ENCODE results near the gene MRPS18B. TPM values are rescaled to one million over a fixed set of nuclear protein-coding genes. Genes with fewer than 3 reads are reported as not detected.

MRPS18B gene
- total and polyA plus RNA-seq, 2 of the 13 experiments (the other 11 are each of a cell fraction or from before 2014, with no cell fraction given): 125 to 131 TPM

DNA sequence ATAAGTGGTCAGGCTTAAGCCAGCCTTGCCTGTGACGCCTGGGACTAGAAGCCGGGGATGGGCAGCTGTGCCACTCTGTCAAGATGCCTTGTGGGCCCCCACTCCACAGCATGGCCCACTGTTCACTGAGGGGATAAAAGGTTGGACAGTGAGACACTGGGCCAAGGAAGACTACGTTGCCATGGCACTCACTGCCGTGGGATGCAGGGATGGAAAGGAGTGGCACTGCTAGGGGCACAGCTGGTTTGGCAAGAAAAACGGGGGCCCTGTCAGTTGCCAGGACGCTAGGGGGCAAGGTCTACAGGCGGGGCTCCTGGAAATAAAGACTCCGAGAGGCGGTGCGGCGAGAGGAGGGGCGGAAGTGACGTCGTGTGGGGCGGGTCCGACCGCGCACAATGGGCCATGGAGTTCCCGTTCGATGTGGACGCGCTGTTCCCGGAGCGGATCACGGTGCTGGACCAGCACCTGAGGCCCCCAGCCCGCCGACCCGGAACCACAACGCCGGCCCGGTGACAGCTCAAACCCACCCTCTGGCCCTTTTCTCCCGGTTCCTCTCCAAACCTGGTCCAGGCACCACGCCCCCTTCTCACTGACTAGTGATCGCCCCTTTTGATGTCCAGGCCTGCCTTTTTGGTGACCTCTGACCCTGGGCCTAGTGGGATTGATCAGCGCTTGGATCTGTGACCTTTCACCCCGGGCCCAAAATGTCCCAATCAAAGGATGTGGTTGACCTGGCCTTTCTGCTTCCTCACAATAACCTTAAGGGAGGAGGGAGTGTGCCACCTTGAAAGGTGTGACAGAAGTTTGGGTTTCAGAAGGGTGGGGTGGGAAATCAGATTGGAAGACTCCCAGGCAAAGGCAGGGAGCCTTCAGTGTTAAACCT, 9.1 kb downstream of the MRPS18B start, which contains the start of gene ATAT1 (continued):
- TF ChIP-seq, protein P1, sequence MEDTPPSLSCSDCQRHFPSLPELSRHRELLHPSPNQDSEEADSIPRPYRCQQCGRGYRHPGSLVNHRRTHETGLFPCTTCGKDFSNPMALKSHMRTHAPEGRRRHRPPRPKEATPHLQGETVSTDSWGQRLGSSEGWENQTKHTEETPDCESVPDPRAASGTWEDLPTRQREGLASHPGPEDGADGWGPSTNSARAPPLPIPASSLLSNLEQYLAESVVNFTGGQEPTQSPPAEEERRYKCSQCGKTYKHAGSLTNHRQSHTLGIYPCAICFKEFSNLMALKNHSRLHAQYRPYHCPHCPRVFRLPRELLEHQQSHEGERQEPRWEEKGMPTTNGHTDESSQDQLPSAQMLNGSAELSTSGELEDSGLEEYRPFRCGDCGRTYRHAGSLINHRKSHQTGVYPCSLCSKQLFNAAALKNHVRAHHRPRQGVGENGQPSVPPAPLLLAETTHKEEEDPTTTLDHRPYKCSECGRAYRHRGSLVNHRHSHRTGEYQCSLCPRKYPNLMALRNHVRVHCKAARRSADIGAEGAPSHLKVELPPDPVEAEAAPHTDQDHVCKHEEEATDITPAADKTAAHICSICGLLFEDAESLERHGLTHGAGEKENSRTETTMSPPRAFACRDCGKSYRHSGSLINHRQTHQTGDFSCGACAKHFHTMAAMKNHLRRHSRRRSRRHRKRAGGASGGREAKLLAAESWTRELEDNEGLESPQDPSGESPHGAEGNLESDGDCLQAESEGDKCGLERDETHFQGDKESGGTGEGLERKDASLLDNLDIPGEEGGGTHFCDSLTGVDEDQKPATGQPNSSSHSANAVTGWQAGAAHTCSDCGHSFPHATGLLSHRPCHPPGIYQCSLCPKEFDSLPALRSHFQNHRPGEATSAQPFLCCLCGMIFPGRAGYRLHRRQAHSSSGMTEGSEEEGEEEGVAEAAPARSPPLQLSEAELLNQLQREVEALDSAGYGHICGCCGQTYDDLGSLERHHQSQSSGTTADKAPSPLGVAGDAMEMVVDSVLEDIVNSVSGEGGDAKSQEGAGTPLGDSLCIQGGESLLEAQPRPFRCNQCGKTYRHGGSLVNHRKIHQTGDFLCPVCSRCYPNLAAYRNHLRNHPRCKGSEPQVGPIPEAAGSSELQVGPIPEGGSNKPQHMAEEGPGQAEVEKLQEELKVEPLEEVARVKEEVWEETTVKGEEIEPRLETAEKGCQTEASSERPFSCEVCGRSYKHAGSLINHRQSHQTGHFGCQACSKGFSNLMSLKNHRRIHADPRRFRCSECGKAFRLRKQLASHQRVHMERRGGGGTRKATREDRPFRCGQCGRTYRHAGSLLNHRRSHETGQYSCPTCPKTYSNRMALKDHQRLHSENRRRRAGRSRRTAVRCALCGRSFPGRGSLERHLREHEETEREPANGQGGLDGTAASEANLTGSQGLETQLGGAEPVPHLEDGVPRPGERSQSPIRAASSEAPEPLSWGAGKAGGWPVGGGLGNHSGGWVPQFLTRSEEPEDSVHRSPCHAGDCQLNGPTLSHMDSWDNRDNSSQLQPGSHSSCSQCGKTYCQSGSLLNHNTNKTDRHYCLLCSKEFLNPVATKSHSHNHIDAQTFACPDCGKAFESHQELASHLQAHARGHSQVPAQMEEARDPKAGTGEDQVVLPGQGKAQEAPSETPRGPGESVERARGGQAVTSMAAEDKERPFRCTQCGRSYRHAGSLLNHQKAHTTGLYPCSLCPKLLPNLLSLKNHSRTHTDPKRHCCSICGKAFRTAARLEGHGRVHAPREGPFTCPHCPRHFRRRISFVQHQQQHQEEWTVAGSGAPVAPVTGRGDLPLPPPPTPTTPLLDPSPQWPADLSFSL (CRISPR knock-in tag; IDR thresholded peaks at IDR 0.05): no peak
- peak; percentile 92 for TF ChIP-seq TBX2 (CRISPR knock-in tag; IDR thresholded peaks at IDR 0.05; ENCODE audit: borderline replicate concordance)
- TF ChIP-seq SOX13 (IDR thresholded peaks at IDR 0.05): peak; percentile 62
- TF ChIP-seq SOX13 (CRISPR knock-in tag; conservative IDR thresholded peaks at IDR 0.05 in 1 of 2, IDR thresholded peaks at IDR 0.05 in 1 of 2): peak in 1 of 2 experiments; percentile 71; a peak in 2 of 4 replicates
- no peak for TF ChIP-seq ARNT (IDR thresholded peaks at IDR 0.05)
- no peak for TF ChIP-seq ZBTB21 (CRISPR knock-in tag; IDR thresholded peaks at IDR 0.05)
- 0 out of 2 replicates have a peak, but pooled peaks have one; percentile 69 for TF ChIP-seq ZBTB20 (CRISPR knock-in tag; IDR thresholded peaks at IDR 0.05; ENCODE audit: borderline replicate concordance, low read depth)
- TF ChIP-seq, protein P2, sequence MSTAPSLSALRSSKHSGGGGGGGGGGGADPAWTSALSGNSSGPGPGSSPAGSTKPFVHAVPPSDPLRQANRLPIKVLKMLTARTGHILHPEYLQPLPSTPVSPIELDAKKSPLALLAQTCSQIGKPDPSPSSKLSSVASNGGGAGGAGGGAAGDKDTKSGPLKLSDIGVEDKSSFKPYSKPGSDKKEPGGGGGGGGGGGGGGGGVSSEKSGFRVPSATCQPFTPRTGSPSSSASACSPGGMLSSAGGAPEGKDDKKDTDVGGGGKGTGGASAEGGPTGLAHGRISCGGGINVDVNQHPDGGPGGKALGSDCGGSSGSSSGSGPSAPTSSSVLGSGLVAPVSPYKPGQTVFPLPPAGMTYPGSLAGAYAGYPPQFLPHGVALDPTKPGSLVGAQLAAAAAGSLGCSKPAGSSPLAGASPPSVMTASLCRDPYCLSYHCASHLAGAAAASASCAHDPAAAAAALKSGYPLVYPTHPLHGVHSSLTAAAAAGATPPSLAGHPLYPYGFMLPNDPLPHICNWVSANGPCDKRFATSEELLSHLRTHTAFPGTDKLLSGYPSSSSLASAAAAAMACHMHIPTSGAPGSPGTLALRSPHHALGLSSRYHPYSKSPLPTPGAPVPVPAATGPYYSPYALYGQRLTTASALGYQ (CRISPR knock-in tag; IDR thresholded peaks at IDR 0.05): no peak
- TF ChIP-seq ATF3 (CRISPR knock-in tag; IDR thresholded peaks at IDR 0.05): no peak; the same call in 1 of the 2 replicates
- no peak; the same call in 1 of the 2 replicates for TF ChIP-seq CBX5 (CRISPR knock-in tag; IDR thresholded peaks at IDR 0.05; ENCODE audit: borderline replicate concordance)
- TF ChIP-seq, protein P3, sequence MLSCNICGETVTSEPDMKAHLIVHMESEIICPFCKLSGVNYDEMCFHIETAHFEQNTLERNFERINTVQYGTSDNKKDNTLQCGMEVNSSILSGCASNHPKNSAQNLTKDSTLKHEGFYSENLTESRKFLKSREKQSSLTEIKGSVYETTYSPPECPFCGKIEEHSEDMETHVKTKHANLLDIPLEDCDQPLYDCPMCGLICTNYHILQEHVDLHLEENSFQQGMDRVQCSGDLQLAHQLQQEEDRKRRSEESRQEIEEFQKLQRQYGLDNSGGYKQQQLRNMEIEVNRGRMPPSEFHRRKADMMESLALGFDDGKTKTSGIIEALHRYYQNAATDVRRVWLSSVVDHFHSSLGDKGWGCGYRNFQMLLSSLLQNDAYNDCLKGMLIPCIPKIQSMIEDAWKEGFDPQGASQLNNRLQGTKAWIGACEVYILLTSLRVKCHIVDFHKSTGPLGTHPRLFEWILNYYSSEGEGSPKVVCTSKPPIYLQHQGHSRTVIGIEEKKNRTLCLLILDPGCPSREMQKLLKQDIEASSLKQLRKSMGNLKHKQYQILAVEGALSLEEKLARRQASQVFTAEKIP (CRISPR knock-in tag; IDR thresholded peaks at IDR 0.05; ENCODE audit: borderline replicate concordance): no peak
- peak; percentile 54; the same call in 1 of the 2 replicates for TF ChIP-seq ZBTB43 (CRISPR knock-in tag; conservative IDR thresholded peaks at IDR 0.05)
- no peak for TF ChIP-seq MXD4 (CRISPR knock-in tag; IDR thresholded peaks at IDR 0.05)
- TF ChIP-seq RCOR2 (CRISPR knock-in tag; IDR thresholded peaks at IDR 0.05): no peak
- TF ChIP-seq, protein P4, sequence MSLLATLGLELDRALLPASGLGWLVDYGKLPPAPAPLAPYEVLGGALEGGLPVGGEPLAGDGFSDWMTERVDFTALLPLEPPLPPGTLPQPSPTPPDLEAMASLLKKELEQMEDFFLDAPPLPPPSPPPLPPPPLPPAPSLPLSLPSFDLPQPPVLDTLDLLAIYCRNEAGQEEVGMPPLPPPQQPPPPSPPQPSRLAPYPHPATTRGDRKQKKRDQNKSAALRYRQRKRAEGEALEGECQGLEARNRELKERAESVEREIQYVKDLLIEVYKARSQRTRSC (CRISPR knock-in tag; IDR thresholded peaks at IDR 0.05; ENCODE audit: low read depth): no peak; the same call in 1 of the 2 replicates

Data from HepG2 (cell line).